ENCODE measurements around the gene ADNP.

ADNP gene

GRCh38 chr20:50856475-50857041 lies 74.7 kb downstream of the ADNP start:
- no peak overlapping the region for H2AK5ac ChIP-seq (ENCODE audit: low read length)
- H2BK12ac ChIP-seq (ENCODE audit: low read length) = no peak overlapping the region
- no peak overlapping the region for H4K91ac ChIP-seq (ENCODE audit: low read depth, low read length)
- H3K14ac ChIP-seq (ENCODE audit: low read length) = no peak overlapping the region
- no peaks in the 10 kb centered on the region for H3K27me3 ChIP-seq (ENCODE audit: insufficient read depth, low read length)
- H4K8ac ChIP-seq (ENCODE audit: low read depth, low read length) = no peak overlapping the region
- H3K4me1 ChIP-seq (ENCODE audit: control insufficient read depth in 1 of 2, insufficient read depth in 2 of 2, low read length in 2 of 2) = peaks cover 3 to 6% of the 10 kb centered on the region in 2 experiments
- H2BK5ac ChIP-seq (ENCODE audit: low read depth, low read length, poor library complexity) = no peak overlapping the region
- no CpG with 5 or more reads among the region's 5 CpGs for WGBS (ENCODE audit: extremely low coverage, insufficient coverage, insufficient read length)
- H3K9me3 ChIP-seq (ENCODE audit: insufficient read depth, low read depth, low read length) = peaks cover 5% of the 10 kb centered on the region
- no peak overlapping the region for H3K23ac ChIP-seq (ENCODE audit: low read length)
- no peak overlapping the region for H3K4me2 ChIP-seq (ENCODE audit: low read length)
- H3K4me3 ChIP-seq (ENCODE audit: low read depth, low read length) = no peak overlapping the region
- H3K79me2 ChIP-seq (ENCODE audit: control insufficient read depth, insufficient read depth, low read length, poor library complexity) = no peaks in the 10 kb centered on the region
- H3K36me3 ChIP-seq (ENCODE audit: control insufficient read depth in 1 of 2, insufficient read depth in 2 of 2, low read length in 2 of 2) = no peaks in the 10 kb centered on the region
- H4K12ac ChIP-seq (ENCODE audit: low read depth, low read length) = no peak overlapping the region
- no peak overlapping the region for H3K27ac ChIP-seq (ENCODE audit: low read depth, low read length)
- H3K9ac ChIP-seq (ENCODE audit: low read length) = no peak overlapping the region
- no peak overlapping the region for H2BK120ac ChIP-seq (ENCODE audit: insufficient read depth, low read length, poor library complexity)
- no peak for DNase-seq
- H3K18ac ChIP-seq (ENCODE audit: low read length) = no peak overlapping the region
- no peaks in the 10 kb centered on the region for H3K79me1 ChIP-seq (ENCODE audit: low read length)
- H3K4ac ChIP-seq (ENCODE audit: low read depth, low read length) = no peak overlapping the region
- no peak overlapping the region for H2AFZ ChIP-seq (ENCODE audit: insufficient read depth, low read length, poor library complexity)

- Histone ChIP-seq H2BK120ac (ENCODE audit: insufficient read depth, low read length, poor library complexity) (no peak overlapping the region), H3K4me2 (ENCODE audit: low read length) (no peak overlapping the region), H2AK5ac (ENCODE audit: low read length) (no peak overlapping the region), H4K12ac (ENCODE audit: low read depth, low read length) (no peak overlapping the region), H4K8ac (ENCODE audit: low read depth, low read length) (no peak overlapping the region), H3K27ac (ENCODE audit: low read depth, low read length) (no peak overlapping the region), H3K9me3 (ENCODE audit: insufficient read depth, low read depth, low read length) (peaks cover 5% of the 10 kb centered on the region), H3K79me2 (ENCODE audit: control insufficient read depth, insufficient read depth, low read length, poor library complexity) (no peaks in the 10 kb centered on the region), H3K23ac (ENCODE audit: low read length) (no peak overlapping the region), H3K4me1 (ENCODE audit: control insufficient read depth in 1 of 2, insufficient read depth in 2 of 2, low read length in 2 of 2) (peaks cover 3 to 6% of the 10 kb centered on the region in 2 experiments), H2BK12ac (ENCODE audit: low read length) (no peak overlapping the region), H3K36me3 (ENCODE audit: control insufficient read depth in 1 of 2, insufficient read depth in 2 of 2, low read length in 2 of 2) (no peaks in the 10 kb centered on the region), H2AFZ (ENCODE audit: insufficient read depth, low read length, poor library complexity) (no peak overlapping the region), H3K79me1 (ENCODE audit: low read length) (no peaks in the 10 kb centered on the region), H4K91ac (ENCODE audit: low read depth, low read length) (no peak overlapping the region), H3K4ac (ENCODE audit: low read depth, low read length) (no peak overlapping the region), H3K18ac (ENCODE audit: low read length) (no peak overlapping the region), H3K14ac (ENCODE audit: low read length) (no peak overlapping the region), H3K27me3 (ENCODE audit: insufficient read depth, low read length) (no peaks in the 10 kb centered on the region), H3K4me3 (ENCODE audit: low read depth, low read length) (no peak overlapping the region), H3K9ac (ENCODE audit: low read length) (no peak overlapping the region), H2BK5ac (ENCODE audit: low read depth, low read length, poor library complexity) (no peak overlapping the region)
- WGBS (ENCODE audit: extremely low coverage, insufficient coverage, insufficient read length) = no CpG with 5 or more reads among the region's 23 CpGs
- peak; percentile 39 to 58 for DNase-seq
Observed at GRCh38 chr20:50855498-50856474, 75.5 kb downstream of the ADNP start.

GRCh38 chr20:50854506-50855249 lies 76.6 kb downstream of the ADNP start:
- no peak for DNase-seq
- Histone ChIP-seq H2BK5ac (ENCODE audit: low read depth, low read length, poor library complexity) (no peak overlapping the region), H4K91ac (ENCODE audit: low read depth, low read length) (no peak overlapping the region), H3K14ac (ENCODE audit: low read length) (no peak overlapping the region), H2AFZ (ENCODE audit: insufficient read depth, low read length, poor library complexity) (no peak overlapping the region), H3K36me3 (ENCODE audit: control insufficient read depth in 1 of 2, insufficient read depth in 2 of 2, low read length in 2 of 2) (no peaks in the 10 kb centered on the region), H3K4ac (ENCODE audit: low read depth, low read length) (no peak overlapping the region), H2BK12ac (ENCODE audit: low read length) (no peak overlapping the region), H2BK120ac (ENCODE audit: insufficient read depth, low read length, poor library complexity) (no peak overlapping the region), H3K27ac (ENCODE audit: low read depth, low read length) (no peak overlapping the region), H3K27me3 (ENCODE audit: insufficient read depth, low read length) (no peaks in the 10 kb centered on the region), H3K9me3 (ENCODE audit: insufficient read depth, low read depth, low read length) (peaks cover 5% of the 10 kb centered on the region), H3K9ac (ENCODE audit: low read length) (no peak overlapping the region), H3K79me2 (ENCODE audit: control insufficient read depth, insufficient read depth, low read length, poor library complexity) (no peaks in the 10 kb centered on the region), H2AK5ac (ENCODE audit: low read length) (no peak overlapping the region), H4K12ac (ENCODE audit: low read depth, low read length) (no peak overlapping the region), H3K79me1 (ENCODE audit: low read length) (no peaks in the 10 kb centered on the region), H3K4me3 (ENCODE audit: low read depth, low read length) (no peak overlapping the region), H3K4me1 (ENCODE audit: control insufficient read depth in 1 of 2, insufficient read depth in 2 of 2, low read length in 2 of 2) (peaks cover 3 to 6% of the 10 kb centered on the region in 2 experiments), H3K18ac (ENCODE audit: low read length) (no peak overlapping the region), H3K23ac (ENCODE audit: low read length) (no peak overlapping the region), H4K8ac (ENCODE audit: low read depth, low read length) (no peak overlapping the region), H3K4me2 (ENCODE audit: low read length) (no peak overlapping the region)
- no CpG with 5 or more reads among the region's 18 CpGs for WGBS (ENCODE audit: extremely low coverage, insufficient coverage, insufficient read length)

GRCh38 chr20:50852085-50852484 lies 79.2 kb downstream of the ADNP start:
- no peak overlapping the region for H3K27ac ChIP-seq (ENCODE audit: low read depth, low read length)
- no peak overlapping the region for H2BK5ac ChIP-seq (ENCODE audit: low read depth, low read length, poor library complexity)
- H3K14ac ChIP-seq (ENCODE audit: low read length) = no peak overlapping the region
- DNase-seq = no peak
- H2AFZ ChIP-seq (ENCODE audit: insufficient read depth, low read length, poor library complexity) = no peak overlapping the region
- H3K4me1 ChIP-seq (ENCODE audit: control insufficient read depth in 1 of 2, insufficient read depth in 2 of 2, low read length in 2 of 2) = peaks cover 3 to 6% of the 10 kb centered on the region in 2 experiments
- no peaks in the 10 kb centered on the region for H3K79me1 ChIP-seq (ENCODE audit: low read length)
- H3K18ac ChIP-seq (ENCODE audit: low read length) = no peak overlapping the region
- no peaks in the 10 kb centered on the region for H3K36me3 ChIP-seq (ENCODE audit: control insufficient read depth in 1 of 2, insufficient read depth in 2 of 2, low read length in 2 of 2)
- no peak overlapping the region for H4K8ac ChIP-seq (ENCODE audit: low read depth, low read length)
- no peak overlapping the region for H4K12ac ChIP-seq (ENCODE audit: low read depth, low read length)
- H3K4me3 ChIP-seq (ENCODE audit: low read depth, low read length) = no peak overlapping the region
- peaks cover 5% of the 10 kb centered on the region for H3K9me3 ChIP-seq (ENCODE audit: insufficient read depth, low read depth, low read length)
- WGBS (ENCODE audit: extremely low coverage, insufficient coverage, insufficient read length) = no CpG with 5 or more reads among the region's 9 CpGs
- no peak overlapping the region for H3K9ac ChIP-seq (ENCODE audit: low read length)
- no peak overlapping the region for H2AK5ac ChIP-seq (ENCODE audit: low read length)
- H4K91ac ChIP-seq (ENCODE audit: low read depth, low read length) = no peak overlapping the region
- H3K4me2 ChIP-seq (ENCODE audit: low read length) = no peak overlapping the region
- H3K79me2 ChIP-seq (ENCODE audit: control insufficient read depth, insufficient read depth, low read length, poor library complexity) = no peaks in the 10 kb centered on the region
- H3K23ac ChIP-seq (ENCODE audit: low read length) = no peak overlapping the region
- no peaks in the 10 kb centered on the region for H3K27me3 ChIP-seq (ENCODE audit: insufficient read depth, low read length)
- H3K4ac ChIP-seq (ENCODE audit: low read depth, low read length) = no peak overlapping the region
- no peak overlapping the region for H2BK120ac ChIP-seq (ENCODE audit: insufficient read depth, low read length, poor library complexity)
- no peak overlapping the region for H2BK12ac ChIP-seq (ENCODE audit: low read length)

Measured in trophoblast cell (in vitro differentiated cells and primary cell).